HuH-7 (cell line): ENCODE results near the gene AGAP1.
"Not testable (repeated sequence)": the region's sequence is repeated elsewhere in the genome, so short reads cannot be mapped to it uniquely, and the experiment has no call there.

Experiments
- DNase-seq: peaks from one replicate; pipeline ENCODE4 v3.0.0; 2011; ENCODE audit warnings: low spot score

The AGAP1 gene

DNA sequence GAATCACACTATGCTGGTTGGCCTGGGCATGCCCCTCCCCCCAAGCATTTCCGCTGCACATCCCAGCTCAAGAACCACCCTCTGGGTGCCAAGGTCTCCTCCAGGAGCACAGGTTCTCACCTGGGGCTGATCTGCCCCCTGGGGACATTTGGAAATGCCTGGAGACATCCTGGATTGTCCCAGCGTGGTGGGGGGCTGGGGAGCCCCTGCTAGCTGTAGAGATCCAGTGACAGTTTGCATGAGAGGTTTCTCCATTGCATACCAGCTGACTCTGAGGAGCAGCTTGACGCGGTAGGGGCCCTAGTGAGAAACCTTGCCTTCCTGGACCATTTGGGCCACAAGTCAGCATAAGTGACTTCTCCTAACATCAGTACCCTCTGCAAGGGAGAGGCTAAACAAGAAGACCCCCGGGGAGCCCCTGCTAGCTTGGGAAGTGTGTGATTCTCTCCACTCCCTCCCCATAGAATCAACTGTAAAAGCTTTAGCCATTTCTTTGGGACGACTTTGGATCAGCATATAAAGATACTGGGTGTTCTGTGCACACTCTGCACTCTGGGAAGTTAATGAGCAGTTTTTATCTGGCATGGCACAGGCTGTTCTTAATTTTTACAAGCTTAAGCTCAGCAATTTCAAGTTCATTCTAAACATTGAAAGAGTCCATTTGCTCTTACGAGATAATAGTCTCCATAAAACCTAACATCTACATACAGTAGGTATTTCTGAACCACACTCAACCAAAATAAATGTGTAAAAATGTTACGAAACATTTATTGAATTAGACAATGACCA, 580.2 kb downstream of the AGAP1 start:
- no peak for DNase-seq

DNA sequence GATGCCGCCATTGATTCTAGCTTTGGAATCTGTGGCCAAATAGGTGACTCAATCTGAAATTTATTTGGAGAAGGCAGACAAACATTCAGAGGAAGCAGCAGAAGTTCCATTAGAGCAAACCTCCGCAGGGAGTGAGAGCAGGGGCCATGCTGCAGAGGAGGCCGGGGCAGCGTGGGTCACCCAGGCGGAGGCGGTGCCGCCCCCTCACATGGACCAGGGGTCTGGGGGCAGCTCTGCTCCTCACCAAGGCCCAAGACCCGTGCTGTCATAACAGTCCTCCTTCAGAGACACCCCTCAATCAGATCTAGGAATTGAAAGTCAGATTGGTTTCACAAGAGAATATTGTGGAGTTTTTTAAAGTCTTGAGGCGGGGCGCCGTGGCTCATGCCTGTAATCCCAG, 582.0 kb downstream of the AGAP1 start:
- DNase-seq, result no peak

GRCh38 chr2:236078297-236079255, 584.7 kb downstream of the AGAP1 start:
- DNase-seq, result peak; percentile 58

GRCh38 chr2:236080412-236080811, 586.6 kb downstream of the AGAP1 start:
- DNase-seq, result no peak

DNA sequence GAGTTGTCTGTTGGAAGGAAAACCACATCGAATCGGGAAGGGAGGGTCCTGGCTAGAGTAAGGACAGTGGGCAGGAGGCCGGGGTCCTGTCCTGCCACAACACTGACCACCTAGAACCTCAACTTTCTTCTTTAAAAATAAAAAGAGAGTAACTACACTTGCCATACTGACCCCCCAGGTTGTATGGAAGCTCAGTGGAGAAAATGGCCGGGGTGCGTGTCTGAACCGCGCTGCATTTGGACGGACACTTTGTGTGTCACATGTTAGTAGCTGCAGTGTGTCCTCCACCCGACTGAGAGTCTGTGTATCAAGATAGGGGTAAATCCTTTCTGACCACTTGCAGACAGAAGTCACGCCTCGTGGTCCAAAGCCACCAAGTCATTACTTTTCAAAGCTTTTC, 587.3 kb downstream of the AGAP1 start:
- no peak for DNase-seq

DNA sequence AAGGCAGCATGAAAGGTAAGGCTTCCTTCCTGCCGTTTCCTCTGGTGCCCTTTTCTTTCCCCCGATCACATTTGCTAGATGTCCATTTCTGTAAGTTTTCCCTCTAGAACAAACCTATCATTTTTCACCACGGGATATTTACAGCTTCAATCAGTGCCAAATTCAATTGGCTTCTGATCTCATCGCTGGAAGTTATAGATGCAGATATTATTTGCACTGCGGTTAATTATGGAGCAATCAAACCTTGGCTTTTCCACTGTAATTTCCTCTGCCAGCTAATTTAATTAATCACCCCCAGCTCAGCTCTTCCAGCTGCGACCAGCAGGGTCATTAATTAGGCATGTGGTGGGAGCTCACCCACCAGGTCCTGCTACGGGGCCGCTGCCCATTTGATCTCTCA, 588.2 kb downstream of the AGAP1 start:
- no peak for DNase-seq

- DNase-seq, result no peak
Observed at GRCh38 chr2:236083934-236084333, 590.1 kb downstream of the AGAP1 start.

DNA sequence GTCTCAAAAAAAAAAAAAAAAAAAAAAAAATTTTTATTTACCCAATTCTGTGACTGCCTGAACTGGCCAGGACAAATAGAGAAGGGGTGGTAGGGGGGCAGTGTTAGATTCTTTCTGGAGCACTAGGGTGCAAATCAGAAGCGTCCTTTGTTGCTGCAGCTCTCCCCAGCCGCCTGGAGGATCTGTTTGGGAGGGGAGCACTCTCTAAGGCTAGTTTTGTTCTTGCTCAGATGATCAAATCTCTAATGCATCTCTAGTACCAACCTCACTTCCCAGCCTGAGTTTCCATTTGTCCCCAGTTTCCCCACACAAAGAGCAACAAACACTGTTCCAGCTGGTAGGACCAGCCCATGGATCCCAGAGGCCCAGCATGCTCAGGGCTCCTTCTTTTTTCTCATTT, 591.4 kb downstream of the AGAP1 start:
- no peak for DNase-seq

DNA sequence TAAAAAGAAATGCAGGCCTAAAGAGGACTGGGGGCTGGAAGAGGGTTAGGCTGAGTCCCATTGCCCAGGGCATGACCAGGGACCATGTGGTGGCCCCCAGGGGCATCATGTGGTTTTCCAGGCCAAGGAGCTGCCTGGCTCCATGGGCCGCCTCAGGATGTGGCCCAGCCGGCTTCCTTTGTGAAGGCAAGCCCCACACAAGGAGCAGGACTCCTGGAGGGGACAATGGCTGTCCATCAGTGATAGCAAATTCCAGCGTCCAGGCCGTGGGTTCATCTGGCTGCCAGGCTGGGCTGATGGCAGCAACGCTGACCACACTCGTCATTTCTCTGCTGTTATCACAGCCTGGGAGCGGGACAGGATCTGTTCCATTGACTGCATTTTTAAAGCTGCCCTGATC, 591.8 kb downstream of the AGAP1 start:
- no peak for DNase-seq

DNA sequence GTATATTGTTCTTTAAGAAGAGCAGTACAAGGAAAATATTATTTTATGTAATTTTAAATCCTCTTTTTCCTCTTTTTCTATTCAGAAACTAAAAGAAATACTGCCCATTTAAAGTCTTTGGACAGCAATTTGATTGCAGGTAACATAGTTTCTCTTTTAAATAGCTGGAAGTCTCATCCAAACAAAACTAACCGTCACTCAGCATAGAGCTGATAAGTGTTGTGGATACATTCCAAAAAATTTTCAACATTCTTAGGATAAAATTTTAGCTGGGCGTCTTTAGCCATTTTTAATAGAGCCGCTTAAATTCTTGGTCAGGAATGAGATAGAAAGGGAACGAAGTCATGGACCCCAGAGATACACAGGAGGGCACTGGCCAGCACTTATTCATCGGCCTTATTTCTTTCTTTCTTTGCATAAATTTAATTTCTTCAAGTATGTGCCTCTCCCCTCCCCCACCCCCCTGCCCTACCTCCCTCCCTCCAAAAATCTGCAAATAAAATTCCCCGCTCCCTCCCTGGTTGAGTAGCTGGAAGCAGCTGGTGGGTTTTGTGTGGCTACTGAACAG, 592.6 kb downstream of the AGAP1 start:
- DNase-seq, result no peak

DNA sequence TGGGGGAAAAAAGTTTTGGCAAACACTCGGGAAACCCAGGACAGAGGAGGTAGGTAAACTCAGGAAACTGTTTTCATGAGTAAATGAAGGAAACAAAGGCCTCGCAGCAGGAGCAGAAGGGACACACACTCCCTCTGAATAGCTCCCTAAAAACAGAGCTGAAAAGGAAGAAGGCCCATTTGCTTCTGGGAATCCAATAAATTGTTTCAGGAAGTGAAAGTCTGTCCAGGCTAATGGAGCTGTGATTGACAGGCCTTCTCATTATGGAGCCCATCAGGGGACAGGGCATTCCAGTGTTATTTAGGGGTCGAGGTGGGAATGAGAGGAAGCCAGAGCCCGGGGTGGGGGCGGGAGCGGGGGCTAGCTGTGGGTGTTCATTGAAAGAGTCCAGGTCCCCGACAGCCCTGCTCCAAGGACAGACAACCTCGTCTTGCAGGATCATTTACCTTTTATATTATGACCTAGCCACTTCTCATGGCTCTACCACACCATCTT, 593.2 kb downstream of the AGAP1 start:
- no peak for DNase-seq

GRCh38 chr2:236088368-236089057, 594.7 kb downstream of the AGAP1 start:
- DNase-seq, result no peak

DNA sequence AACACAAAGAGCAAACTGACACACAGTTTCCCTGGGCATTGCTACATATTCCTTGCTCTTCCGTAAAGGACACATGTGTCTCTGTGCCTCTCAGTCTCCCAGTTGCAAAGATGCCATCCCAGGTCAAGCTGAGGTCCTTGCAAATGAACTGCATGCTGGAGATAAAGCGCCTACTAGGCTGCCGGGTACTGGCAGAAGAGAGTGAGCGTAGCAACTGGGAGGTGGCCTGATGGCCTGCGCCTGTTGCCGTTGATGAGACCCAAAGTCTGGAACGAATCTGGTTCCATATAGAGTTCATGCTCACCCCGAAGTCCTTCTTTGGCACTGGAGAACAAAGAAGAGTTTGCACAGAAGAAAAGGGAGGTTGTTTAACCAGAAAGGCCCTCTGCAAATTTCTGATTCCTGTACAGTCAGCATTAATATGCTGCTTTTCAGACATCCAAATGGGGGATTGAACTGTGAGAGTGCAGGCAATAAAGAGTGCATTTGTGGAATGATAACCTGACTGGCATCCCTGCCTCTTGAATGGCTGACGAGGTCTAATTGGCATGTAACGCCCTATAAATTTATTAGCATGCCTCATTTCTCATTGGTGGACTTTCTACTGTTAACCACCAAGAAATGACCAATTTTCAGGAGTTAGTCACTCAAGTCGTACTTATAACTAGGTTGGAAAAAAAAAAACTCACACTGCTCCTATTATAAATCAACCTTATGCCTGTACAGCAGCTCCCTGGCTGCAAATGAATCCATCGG, 595.6 kb downstream of the AGAP1 start:
- DNase-seq, result no peak

DNA sequence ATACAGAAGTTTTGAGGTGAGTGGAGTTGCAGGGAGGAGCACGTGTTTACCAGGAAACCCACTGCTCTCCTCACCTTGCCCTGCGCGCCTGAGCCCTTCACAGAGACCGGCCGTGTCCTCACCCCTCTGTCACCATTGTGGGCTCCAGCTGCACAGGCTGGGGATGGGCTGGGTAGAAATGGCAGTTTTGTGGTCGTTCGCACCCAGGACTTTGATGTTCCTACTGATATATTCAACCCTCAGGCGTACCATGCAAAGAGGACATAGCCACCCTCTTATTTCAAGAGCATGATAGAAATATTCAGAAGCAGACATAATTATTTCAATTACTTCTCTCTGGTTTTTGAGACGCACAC, 596.2 kb downstream of the AGAP1 start:
- DNase-seq, result no peak

DNA sequence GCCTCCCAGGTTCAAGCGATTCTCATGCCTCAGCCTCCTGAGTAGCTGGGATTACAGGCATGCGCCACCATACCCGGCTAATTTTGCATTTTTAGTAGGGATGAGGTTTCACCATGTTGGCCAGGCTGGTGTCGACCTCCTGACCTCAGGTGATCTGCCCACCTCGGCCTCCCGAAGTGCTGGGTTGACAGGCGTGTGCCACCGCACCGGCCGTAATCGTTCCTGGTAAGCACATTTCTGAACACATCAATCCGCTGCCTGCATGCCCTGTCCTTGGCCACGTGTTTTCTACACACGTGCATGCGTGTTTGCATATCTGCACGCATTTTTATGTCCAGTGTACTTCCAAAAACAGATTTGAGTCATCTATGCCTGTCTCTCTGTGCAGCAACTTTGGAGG, 597.0 kb downstream of the AGAP1 start:
- not testable (repeated sequence) for DNase-seq

- no peak for DNase-seq
Observed at GRCh38 chr2:236092714-236093113, 598.9 kb downstream of the AGAP1 start.

- DNase-seq, result no peak
Observed at GRCh38 chr2:236093134-236093533, 599.3 kb downstream of the AGAP1 start.

DNA sequence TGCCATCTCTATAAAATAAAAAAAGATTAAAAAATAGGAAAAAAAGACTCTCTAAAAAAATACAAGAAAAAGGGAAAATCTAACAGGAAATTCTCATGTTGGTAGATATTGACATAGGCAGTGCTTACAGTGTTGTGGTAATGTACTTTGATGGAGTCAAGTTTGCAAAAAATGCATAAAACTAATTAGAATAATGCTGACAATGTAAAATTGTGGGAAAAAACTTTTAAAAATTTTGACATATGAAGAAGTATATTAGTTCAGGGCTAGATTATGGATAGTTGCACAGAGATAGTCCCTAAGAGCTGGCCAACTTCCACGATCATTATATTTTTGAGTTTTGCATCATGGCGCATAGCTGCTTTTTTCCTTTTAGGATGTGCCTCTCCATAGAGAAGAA, 601.7 kb downstream of the AGAP1 start:
- DNase-seq, result no peak

- no peak for DNase-seq
Observed at GRCh38 chr2:236101311-236101950, 607.6 kb downstream of the AGAP1 start.

- DNase-seq, result no peak
Observed at GRCh38 chr2:236102971-236103370, 609.1 kb downstream of the AGAP1 start.

DNA sequence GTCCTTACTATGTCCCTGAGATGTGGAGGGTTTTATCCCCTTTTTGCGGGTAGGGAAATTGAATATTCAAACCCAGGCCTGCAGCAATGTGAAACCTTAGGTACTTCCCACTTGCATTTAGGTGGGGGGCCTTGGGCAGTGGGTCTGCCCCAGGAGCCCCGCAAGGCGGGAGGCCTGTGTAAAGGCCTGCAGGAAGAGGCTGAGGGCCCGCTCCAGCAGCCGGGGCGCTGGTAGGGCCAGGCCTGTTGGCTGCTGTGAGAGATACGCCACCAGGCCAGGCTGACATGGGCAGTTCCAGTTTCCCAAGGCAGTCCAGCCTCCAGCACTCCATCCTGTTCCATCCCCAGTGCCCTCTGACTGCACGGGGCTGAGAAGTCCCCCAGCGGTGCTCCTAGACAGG, 610.1 kb downstream of the AGAP1 start:
- no peak for DNase-seq
